Measurements from ENCODE around the gene KCTD1. TPM values are rescaled to one million over a fixed set of nuclear protein-coding genes. Genes with fewer than 3 reads are reported as not detected.

The KCTD1 gene
- total and polyA plus RNA-seq, 2 of the 4 experiments (the other 2 are of a cell fraction), result 5.0 to 5.8 TPM

DNA sequence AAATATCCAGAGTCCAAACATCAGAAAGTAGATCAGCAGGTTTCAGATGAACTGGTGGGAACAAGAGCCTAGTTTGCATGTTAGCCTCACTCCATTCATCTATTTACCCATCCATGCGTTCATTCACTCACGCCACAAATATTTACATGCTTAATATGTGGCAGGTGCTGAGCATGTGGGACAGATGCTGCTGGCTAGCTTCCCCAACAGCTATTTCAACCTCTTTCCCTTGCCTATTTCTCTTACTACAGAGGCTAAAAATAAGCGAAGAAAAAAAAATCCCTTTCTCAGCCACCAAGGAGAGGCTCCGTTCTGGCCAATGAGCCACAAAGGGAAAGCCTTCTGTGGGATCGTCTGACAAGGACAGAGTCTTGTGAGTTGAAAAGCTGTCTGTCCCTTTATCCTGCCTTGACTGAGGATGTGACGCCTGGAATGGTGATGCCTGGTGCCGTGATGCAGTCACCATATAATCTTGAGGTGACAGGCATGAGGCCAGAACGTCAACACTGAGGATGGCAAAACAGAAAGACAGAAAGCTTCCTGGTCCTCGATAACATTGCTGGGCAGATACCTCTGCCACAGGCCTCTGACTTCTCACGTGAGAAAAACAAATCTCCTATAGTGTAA, 78.2 kb downstream of the KCTD1 start:
- Histone ChIP-seq H4K8ac (ENCODE audit: low read depth in 2 of 2, low read length in 2 of 2) (peak overlapping the region in 1 of 2 experiments; percentile 59; a peak in 1 of 4 replicates), H3K27ac (ENCODE audit: insufficient read depth, low read length) (no peak overlapping the region), H3K18ac (ENCODE audit: low read depth, low read length) (no peak overlapping the region), H3K4me2 (ENCODE audit: low read depth, low read length) (no peak overlapping the region), H2BK120ac (ENCODE audit: low read depth, low read length) (no peak overlapping the region), H4K5ac (ENCODE audit: low read depth, low read length) (no peak overlapping the region), H3K9ac (ENCODE audit: low read depth, low read length) (peak overlapping the region; percentile 27; the same call in 1 of the 2 replicates), H2AFZ (replicated peaks; ENCODE audit: low read length, poor library complexity) (peak overlapping the region; percentile 11), H4K91ac (ENCODE audit: insufficient read depth, low read depth, low read length) (no peak overlapping the region; the same call in 1 of the 2 replicates), H3K4ac (ENCODE audit: low read depth, low read length) (no peak overlapping the region), H4K20me1 (ENCODE audit: insufficient read depth, low read length) (no peaks in the 10 kb centered on the region), H2BK15ac (ENCODE audit: low read depth, low read length) (0 out of 3 replicates have a peak overlapping the region, but pooled peaks have one; percentile 25), H3K14ac (replicated peaks; ENCODE audit: low read depth, low read length) (peak overlapping the region; percentile 34; the same call in 1 of the 2 replicates), H3K9me1 (ENCODE audit: insufficient read depth, low read length) (peaks cover 12% of the 10 kb centered on the region), H2BK5ac (ENCODE audit: low read depth, low read length, poor library complexity, severe bottlenecking) (no peak overlapping the region), H3K27me3 (ENCODE audit: control insufficient read depth, insufficient read depth, low read length) (no peaks in the 10 kb centered on the region), H3K79me1 (ENCODE audit: low read depth in 1 of 2, low read length in 2 of 2) (no peaks in the 10 kb centered on the region), H2AK5ac (ENCODE audit: low read depth, low read length) (peak overlapping the region; percentile 87), H3K4me3 (ENCODE audit: insufficient read depth, low read depth, low read length) (no peak overlapping the region), H3K4me1 (ENCODE audit: control insufficient read depth, insufficient read depth, low read length) (peaks cover 10% of the 10 kb centered on the region), H3K36me3 (ENCODE audit: control insufficient read depth, insufficient read depth, low read length) (no peaks in the 10 kb centered on the region), H2AK9ac (replicated peaks; ENCODE audit: low read depth, low read length, poor library complexity) (peak overlapping the region; percentile 10), H3K23ac (ENCODE audit: low read depth, low read length) (no peak overlapping the region), H3K56ac (ENCODE audit: extremely low read depth, insufficient read depth, low read length) (no peak overlapping the region), H3K9me3 (ENCODE audit: control insufficient read depth, insufficient read depth, low read length) (no peaks in the 10 kb centered on the region), H2BK20ac (ENCODE audit: low read depth, low read length) (no peak overlapping the region)
- DNase-seq (peak; percentile 73), ATAC-seq (ENCODE audit: low read depth) (no peak; the same call in 1 of the 2 replicates)
- intact Hi-C loops (cut with micrococcal nuclease) (loop anchor here (2.0 kb wide), 1 partner anchor 79 kb away; the partner anchor contains the start of gene KCTD1), dilution Hi-C loops (cut with HindIII; ENCODE audit: low sequenced_read_pairs, unreplicated experiment) (no loop called here), in situ Hi-C loops (cut with MboI; ENCODE audit: low sequenced_read_pairs) (no loop called here)
- WGBS, 2 experiments (ENCODE audit: extremely low coverage in 2 of 2, insufficient read length in 1 of 2), result 37% methylated on average over 5 of the region's 10 CpGs; no CpG with 5 or more reads in 1 of the 2 experiments
- no peak for TF ChIP-seq CEBPB (IDR thresholded peaks at IDR 0.05; ENCODE audit: low read depth, low read length)
- no peak for TF ChIP-seq SMC3 (IDR thresholded peaks at IDR 0.05; ENCODE audit: low read depth, low read length)
- TF ChIP-seq, protein P1, sequence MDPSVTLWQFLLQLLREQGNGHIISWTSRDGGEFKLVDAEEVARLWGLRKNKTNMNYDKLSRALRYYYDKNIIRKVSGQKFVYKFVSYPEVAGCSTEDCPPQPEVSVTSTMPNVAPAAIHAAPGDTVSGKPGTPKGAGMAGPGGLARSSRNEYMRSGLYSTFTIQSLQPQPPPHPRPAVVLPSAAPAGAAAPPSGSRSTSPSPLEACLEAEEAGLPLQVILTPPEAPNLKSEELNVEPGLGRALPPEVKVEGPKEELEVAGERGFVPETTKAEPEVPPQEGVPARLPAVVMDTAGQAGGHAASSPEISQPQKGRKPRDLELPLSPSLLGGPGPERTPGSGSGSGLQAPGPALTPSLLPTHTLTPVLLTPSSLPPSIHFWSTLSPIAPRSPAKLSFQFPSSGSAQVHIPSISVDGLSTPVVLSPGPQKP (IDR thresholded peaks at IDR 0.05; ENCODE audit: borderline replicate concordance, low read depth, low read length), result no peak
- TF ChIP-seq, protein P2, sequence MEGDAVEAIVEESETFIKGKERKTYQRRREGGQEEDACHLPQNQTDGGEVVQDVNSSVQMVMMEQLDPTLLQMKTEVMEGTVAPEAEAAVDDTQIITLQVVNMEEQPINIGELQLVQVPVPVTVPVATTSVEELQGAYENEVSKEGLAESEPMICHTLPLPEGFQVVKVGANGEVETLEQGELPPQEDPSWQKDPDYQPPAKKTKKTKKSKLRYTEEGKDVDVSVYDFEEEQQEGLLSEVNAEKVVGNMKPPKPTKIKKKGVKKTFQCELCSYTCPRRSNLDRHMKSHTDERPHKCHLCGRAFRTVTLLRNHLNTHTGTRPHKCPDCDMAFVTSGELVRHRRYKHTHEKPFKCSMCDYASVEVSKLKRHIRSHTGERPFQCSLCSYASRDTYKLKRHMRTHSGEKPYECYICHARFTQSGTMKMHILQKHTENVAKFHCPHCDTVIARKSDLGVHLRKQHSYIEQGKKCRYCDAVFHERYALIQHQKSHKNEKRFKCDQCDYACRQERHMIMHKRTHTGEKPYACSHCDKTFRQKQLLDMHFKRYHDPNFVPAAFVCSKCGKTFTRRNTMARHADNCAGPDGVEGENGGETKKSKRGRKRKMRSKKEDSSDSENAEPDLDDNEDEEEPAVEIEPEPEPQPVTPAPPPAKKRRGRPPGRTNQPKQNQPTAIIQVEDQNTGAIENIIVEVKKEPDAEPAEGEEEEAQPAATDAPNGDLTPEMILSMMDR (conservative IDR thresholded peaks at IDR 0.05; ENCODE audit: low read depth, low read length), result no peak
- no peak for TF ChIP-seq NFE2L2 (IDR thresholded peaks at IDR 0.05; ENCODE audit: low read depth, low read length)
- TF ChIP-seq MAZ (IDR thresholded peaks at IDR 0.05; ENCODE audit: borderline replicate concordance, low read depth, low read length), result no peak
- TF ChIP-seq RCOR1 (IDR thresholded peaks at IDR 0.05; ENCODE audit: insufficient replicate concordance, low read length), result no peak
- TF ChIP-seq, protein P3, sequence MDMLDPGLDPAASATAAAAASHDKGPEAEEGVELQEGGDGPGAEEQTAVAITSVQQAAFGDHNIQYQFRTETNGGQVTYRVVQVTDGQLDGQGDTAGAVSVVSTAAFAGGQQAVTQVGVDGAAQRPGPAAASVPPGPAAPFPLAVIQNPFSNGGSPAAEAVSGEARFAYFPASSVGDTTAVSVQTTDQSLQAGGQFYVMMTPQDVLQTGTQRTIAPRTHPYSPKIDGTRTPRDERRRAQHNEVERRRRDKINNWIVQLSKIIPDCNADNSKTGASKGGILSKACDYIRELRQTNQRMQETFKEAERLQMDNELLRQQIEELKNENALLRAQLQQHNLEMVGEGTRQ (IDR thresholded peaks at IDR 0.05; ENCODE audit: low read depth, low read length), result no peak
- TF ChIP-seq RFX5 (IDR thresholded peaks at IDR 0.05; ENCODE audit: low read depth, low read length), result no peak
- no peak for TF ChIP-seq POLR2A (IDR thresholded peaks at IDR 0.05; ENCODE audit: low read depth, low read length)
- no peak for TF ChIP-seq MAFK (IDR thresholded peaks at IDR 0.05; ENCODE audit: low read depth, low read length)
- TF ChIP-seq CHD1 (IDR thresholded peaks at IDR 0.05; ENCODE audit: low read depth, low read length), result no peak
- ChIA-PET CTCF (interaction anchor here (0.9 to 1.1 kb wide), 3 partner anchors 11 to 14 kb away, joined by 3 to 4 read pairs (median 3); no protein-coding TSS in a partner anchor), POLR2A (ENCODE audit: unreplicated experiment) (no interaction called here)
- BruUV-seq (replicated peaks), result no TSS peak
